ENCODE data around the gene TACR1.
"Not testable (repeated sequence)": the region's sequence is repeated elsewhere in the genome, so short reads cannot be mapped to it uniquely, and the experiment has no call there.

The TACR1 gene

DNA sequence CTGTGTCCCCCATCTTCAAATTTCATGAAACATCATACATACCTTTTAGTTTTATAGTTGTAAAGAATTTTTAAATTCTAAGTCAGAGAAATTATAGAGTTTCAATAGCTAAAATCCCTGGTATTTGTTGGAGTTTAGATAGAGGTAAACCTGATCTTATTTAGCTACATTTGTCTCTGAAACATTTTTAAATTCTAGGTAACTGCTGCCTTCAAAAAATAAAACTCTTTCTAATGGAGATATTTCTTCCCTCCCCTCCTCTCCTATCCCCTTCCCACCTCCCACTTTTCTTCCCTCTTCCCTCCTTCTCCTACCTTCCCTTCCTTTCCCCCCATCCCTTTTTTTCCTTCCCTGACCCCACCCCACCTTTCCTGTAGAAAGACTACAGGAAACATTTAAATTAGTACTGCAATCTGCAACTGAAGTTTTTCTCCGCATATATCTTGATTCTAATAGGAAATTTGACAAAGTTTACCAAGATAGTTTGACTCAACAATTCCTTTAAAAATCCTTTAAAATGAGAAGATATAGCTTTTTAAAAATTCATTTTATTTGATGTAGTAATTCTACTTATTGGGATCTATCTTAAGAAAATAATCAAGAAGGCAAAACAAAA, 4.1 kb downstream of the TACR1 start:
- DNase-seq (ENCODE audit: low spot score) (no peak), FAIRE-seq (no peak)

DNA sequence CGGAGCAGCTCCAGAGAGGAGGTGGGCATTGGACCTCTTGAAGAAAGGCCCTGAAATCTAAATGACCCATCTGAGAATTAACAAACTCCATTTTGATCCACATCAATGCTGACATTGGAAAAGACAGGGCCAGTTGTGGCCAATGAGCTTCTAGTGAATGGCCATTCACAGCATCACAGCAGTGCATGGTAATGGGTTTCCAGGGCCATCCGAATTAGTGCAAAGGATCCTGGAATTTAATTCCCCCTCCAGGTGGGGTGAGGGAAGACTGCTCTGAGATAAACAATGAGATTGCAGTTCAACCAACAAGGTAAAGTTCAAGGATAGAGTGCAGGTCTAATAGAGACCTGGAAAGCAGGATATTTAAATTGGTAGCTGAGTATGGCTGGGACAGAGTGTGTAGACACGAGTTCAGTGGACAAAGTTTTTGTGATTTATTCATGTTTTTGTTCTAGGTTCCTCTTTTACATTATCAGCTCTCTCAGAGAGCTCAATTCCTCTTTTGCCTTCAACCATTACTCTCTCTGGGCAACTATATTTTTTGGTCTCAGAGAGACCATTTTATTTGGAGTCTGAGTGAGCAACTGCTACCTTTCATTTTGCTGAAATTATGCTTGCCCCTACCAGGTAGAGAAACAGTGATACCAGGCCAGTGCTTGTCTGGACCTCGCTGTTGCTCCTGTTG, 5.0 kb downstream of the TACR1 start:
- no peak for DNase-seq (ENCODE audit: low spot score)
- FAIRE-seq: no peak

DNA sequence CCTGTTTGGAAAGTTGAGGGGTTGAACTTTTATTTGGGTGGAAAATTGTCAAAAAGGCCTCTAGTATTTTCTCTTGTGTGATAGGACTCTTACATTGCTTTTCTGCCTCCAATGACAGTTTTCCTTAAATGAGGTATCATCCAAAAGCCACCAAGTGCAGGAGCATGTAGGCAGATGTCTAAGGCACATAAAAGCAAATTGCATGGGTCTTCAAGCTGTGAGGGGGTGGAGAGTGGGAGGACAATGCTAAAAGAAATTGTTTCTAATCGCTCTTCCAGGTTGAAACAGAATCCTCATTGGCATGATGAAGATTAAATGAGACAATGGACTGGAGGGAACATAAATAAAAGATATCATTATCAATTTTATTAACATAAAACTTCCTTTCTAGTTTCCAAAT, 6.8 kb downstream of the TACR1 start:
- FAIRE-seq: no peak
- DNase-seq (ENCODE audit: low spot score): no peak

DNA sequence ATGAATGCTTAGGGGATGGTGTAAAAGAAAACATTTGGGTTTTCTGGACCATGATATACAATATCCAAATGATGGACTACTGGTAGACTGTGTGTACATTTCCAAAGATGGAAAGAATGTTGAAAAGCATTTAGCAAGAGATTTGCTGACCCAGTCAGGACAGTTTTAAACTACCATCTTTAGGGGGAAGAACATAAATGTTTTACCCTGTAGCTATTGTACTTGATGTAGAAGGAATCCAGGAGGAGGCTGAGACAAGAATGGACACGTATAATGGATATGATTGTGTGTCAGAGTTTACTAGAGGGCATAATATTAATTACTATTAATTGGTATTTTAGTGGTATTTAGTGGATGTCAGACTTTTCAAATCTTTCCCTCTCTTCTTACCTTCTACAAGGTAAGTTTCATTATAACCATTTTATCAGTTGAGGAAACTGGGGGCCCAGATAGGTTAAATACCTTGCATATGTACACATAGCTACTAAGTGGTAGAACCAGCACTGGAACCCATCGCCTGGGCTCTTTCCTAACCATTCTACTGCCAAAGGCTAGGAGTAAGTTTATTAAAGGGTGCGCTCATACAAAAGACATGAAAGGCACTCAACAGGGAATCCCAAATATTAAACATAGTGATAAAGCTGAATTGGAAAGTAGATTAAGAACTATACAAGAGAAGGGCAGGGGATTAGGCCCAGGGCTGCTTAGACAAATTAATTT, 8.9 kb downstream of the TACR1 start:
- no peak for DNase-seq (ENCODE audit: low spot score)
- FAIRE-seq: no peak

DNA sequence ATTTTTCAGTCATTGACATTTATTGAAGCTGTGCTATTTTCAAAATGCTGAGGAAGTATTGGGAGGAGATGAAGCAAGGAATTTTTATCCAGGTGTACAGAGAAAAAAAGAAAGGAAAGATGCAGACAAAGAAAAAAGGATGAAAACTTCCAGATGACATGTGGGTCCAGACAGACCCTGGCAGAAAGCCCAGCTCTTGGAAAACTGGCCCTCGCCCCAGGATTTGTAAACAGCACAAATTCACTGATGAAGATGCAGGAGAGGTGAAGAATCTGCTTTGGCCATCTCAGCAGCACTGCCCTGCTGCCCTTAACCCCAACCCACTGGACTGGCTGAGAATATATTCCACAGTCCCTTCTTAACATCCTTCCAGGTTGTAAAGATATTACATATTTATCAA, 12.5 kb downstream of the TACR1 start:
- FAIRE-seq (no peak), DNase-seq (ENCODE audit: low spot score) (no peak)

DNA sequence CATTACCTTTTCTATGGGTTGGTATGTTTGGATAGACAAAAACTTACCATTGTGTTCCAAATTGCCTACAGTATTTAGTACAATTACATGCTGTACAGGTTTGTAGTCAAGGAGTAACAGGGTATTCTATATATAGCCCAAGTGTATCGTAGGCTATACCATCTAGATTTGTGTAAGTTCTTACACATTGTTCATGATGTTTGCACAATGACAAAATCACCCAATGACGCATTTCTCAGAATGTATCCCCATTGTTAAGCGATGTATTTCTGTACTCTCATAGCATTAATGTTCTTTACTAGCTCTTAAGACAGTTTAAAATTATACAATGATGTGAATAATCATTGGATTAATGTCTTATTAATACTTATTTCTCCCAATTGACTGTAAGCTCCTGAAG, 16.7 kb downstream of the TACR1 start:
- no peak for FAIRE-seq
- no peak for DNase-seq (ENCODE audit: low spot score)

DNA sequence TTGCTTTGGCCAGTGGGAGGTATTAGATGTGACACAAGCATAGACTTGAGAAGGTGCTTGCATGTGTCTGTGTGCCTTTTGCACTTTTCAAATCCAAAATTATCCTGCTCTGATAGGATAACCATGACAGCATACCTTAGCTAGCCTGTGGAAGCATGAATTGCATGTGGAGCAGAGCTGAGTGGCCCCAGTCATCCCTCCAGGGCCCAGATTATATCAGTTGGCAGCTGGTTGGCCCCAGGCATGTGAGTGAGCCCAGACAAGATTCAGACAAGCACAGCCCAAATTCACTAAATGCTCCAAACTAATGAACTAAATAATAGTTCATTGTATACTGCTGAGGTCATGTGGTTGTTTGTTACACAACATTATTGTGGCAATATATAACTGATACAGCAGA, 18.8 kb downstream of the TACR1 start:
- DNase-seq (ENCODE audit: low spot score): no peak
- FAIRE-seq: no peak

DNA sequence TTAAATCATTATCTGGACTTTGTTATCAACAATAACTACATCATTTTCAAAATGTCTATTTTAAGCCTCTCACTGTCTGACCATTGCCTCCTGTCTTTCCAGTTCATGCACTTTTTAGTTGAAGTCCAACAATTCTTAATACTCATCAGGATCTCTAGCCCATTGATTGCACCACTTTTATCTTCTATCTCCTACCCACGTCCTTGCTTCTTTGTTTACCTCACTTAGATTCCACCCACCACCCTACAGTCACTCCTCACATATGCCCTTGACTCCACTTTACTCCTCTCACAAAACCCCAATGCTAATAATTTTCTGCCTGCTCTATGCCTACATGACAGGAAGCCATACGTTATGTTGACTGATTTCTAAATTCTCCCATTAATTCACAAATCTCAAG, 21.9 kb downstream of the TACR1 start:
- DNase-seq (ENCODE audit: low spot score): no peak
- no peak for FAIRE-seq

DNA sequence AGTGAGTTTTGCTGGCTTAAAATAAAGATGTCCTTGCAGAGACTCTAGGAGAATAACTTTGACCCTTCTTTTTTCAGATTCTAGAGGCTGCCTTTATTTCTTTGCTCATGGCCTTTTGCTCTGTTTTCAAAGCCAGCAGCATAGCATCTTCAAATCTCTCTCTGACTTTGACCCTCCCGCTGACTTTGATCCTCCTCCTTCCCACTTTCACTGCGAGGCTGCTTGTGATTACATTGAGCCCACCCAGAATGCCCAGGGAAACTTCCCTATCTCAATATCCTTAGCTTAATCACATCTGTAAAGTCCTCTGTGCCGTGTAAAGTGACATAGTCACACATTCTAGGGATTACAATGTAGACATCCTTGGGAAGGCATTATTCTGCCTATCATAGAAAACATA, 23.9 kb downstream of the TACR1 start:
- no peak for FAIRE-seq
- no peak for DNase-seq (ENCODE audit: low spot score)

DNA sequence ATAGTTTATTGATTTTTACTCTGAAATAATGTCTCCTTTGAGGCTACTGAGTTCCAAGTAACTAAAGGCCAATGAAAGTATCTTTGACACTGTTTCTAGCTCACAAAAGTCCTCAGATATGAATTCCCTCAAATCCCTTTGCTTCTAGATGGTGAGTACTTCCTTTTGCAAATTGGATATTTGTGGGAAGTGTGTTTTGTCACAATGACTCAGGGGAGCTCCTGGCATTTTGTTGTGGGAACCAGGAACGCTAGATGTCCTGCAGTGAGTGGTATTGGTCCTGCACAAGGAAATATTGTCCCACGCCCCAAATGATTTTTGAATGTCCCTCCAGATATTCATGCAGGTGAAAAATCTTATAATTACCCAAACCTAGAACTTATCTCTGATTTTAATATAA, 24.3 kb downstream of the TACR1 start:
- no peak for FAIRE-seq

DNA sequence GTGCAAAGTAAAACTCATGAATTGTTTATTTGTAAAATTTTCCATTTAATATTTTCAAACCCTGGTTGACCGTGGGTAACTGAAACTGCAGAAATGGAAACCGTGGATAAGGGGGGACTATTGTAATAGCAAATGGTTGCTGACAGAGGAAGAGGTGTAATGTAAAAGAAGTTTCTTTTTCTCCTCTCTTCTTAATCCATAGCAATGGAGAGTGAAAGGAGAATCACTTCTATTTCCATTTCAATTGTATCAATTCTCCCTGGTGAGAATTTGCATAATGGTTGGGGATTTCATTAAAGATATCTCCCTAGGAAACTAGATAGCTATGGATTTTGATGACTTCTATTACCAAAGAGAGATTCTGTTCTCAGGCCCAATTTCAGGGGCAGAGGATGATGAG, 24.8 kb downstream of the TACR1 start:
- no peak for DNase-seq (ENCODE audit: low spot score)
- no peak for FAIRE-seq

More for the DNA sequence above, 24.3 kb downstream of the TACR1 start:
- no peak for DNase-seq (ENCODE audit: low spot score)

DNA sequence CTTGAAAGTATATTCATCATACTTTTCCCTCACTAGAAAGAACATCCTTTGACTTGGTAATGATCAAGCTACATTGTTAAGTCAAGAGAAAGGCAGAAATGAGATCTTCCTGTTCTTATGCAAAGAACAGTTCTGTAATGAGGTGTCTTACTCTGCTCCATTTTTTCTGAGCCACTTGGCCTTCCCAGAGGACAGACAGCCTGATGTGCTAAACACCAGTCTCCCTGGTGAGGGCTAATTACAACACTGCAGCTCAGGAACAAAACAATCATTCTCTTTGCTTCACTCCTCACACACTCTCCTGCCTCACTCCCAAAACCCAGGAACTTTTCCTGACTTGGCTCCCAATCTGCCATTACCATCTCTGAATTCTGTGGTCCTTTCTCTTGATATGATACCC, 25.6 kb downstream of the TACR1 start:
- no peak for DNase-seq (ENCODE audit: low spot score)
- FAIRE-seq: no peak

DNA sequence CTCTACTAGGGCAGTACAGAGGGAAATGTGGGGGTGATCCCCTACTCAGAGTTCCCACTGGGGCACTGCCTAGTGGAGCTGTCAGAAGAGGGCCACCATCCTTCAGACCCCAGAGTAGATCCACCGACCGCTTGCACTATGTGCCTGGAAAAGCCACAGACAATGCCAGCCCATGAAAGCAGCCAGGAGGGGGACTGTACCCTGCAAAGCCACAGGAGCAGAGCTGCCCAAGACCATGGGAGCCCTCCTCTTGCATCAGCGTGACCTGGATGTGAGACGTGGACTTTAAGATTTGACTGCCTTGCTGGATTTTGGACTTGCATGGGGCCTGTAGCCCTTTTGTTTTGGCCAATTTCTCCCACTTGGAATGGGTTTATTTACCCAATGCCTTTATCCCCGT, 27.9 kb downstream of the TACR1 start:
- not testable (repeated sequence) for FAIRE-seq

DNA sequence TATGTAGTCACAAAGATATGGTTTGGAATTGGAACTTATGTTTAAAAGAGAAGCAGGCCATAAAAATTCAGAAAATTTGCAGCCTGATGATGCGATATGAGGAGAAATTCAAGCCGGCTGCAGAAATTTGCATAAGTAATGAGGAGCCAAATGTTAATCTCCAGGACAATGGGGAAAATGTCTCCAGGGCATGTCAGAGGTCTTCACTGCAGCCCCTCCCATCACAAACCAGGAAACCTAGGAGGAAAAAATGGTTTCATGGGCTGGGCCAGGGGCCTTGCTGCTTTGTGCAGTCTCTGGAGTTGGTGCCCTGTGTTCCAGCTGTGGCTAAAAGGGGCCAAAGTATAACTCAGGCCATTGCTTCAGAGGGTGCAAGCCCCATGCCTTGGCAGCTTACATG, 28.4 kb downstream of the TACR1 start:
- DNase-seq (ENCODE audit: low spot score): no peak
- FAIRE-seq: no peak

More for the DNA sequence above, 27.9 kb downstream of the TACR1 start:
- not testable (repeated sequence) for DNase-seq (ENCODE audit: low spot score)

DNA sequence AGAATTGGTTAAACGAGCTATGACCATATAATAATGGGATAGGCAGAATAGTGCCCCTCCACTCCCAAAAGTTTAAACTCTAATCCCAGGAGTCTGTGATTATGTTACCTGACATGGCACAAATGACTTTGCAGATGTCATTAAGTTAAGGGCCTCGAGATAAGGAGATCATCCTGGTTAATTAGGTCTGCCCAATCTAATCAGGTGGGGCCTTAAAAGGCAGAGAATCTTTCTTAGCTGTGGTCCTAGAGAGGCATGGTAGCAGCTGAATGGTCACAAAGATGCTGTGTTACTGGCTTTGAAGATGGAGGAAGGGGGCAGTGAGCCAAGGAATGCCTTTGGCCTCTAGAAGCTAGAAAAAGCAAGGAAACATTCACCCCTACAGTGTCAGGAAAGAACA, 31.1 kb downstream of the TACR1 start:
- DNase-seq (ENCODE audit: low spot score) (no peak), FAIRE-seq (no peak)

DNA sequence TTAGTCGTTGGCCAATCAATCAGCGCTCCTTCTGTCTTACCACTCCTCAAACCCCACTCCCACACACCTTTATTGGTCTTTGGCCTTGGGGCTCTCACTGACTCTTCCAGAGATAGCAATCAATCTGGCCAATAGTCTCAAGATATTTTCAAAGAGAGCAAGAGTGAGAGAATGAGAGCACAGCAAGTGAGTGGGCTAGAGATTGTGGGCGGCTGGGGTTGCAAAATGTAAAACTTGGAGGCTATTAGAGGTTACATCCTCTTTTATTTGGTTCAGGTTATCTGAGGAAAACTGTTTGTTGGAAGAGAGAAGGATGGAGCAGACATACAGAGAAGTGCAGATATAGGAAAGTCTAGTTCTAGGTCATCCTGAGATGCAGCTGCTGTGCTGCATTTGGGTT, 32.8 kb downstream of the TACR1 start:
- DNase-seq (ENCODE audit: low spot score) (no peak), FAIRE-seq (no peak)

DNA sequence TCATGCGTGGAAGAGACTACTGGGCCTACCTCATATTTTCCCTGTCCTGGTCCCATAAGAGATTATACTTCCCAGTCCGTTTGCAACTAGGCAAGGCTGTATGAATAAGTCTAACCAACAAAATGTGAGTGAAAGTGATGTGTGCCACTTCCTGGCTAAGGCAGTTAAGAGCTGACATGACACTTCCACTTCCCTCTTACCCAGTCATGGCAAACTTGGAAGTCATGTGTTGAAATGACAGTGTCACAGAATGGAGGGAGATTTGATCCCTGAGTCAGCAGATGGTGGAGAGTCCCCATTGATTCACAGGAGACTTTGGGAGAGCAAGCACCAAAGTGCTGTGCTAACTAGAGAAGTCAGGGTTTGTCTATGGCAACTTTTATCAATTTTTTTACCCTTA, 36.4 kb downstream of the TACR1 start:
- DNase-seq (ENCODE audit: low spot score) (no peak), FAIRE-seq (no peak)

DNA sequence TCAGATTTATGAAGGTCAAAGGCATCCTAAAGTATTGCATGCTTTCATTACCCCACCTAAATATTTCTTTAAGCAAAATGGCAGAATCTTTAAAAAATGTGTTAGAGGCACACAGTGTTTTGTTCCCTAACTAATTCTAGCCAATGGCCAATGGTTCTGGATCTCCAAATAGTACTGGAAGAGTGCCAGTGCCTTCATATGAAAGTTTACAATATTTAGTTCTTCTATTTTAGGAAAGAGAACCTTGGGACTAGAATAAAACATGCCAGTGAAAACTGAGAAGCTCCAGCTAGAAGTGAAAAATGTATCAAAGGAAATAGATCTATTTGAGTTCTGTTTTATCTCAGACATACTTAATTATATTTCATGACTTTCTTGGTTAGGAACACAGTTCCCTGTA, 37.1 kb downstream of the TACR1 start:
- FAIRE-seq: no peak
- DNase-seq (ENCODE audit: low spot score): no peak

DNA sequence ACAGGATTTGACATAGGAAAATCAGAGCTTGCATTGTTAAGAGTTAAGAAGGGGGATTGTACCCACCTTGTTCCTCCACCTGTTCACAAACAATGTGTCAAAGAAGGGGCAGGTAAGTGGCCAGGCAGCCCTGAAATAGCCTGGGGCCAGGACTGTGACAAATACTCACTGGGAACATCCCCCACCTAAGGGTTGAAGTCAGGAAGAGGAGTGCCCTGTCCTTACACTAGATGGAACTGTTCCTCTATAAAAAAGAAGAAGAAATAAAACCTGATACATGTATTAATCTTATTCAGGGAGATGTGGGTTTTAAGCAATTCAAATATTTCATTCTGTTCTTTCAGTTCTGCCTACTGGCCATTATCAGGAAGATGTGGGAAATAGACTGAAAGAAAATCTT, 41.9 kb downstream of the TACR1 start:
- no peak for FAIRE-seq

DNA sequence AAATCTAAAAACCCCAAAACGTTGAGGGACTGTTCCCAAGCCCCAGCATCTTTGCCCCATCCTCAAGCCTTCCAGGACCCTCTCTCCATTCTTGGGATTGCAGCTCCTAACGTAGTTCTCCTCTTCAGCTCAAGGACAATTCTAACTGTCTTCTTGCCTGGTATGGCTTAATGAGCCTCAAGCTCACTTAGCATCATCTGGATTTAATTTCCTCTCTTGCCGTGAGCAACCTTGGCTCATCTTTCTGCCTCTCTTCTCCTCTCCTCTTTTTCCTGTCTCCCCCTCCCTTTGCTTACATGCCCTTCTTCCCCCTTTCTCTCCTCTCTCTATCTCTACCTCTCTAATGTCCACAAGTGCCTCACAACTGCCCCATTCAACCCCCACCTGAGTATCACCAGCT, 44.2 kb downstream of the TACR1 start:
- no peak for DNase-seq (ENCODE audit: low spot score)
- no peak for FAIRE-seq

More for the DNA sequence above, 41.9 kb downstream of the TACR1 start:
- DNase-seq (ENCODE audit: low spot score): no peak

DNA sequence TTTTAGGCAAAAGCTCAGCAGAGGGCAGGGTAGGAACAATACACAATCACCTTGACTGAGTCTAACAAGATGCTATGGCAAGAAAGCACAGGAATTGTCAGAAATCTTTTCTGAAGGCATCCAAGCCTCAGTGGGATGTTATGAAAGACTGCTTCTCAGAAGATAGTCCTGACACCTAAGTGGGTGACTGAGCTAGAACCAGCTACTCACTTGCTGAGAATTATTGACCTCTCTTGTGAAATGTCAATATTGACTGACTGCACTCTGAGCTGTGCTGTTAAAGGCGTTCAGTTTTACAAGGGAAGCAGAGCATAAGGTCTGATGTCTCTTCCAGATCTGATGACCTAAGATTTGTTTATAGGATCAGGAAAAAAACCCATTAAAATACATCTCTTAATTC, 46.1 kb downstream of the TACR1 start:
- DNase-seq (ENCODE audit: low spot score): no peak
- no peak for FAIRE-seq

DNA sequence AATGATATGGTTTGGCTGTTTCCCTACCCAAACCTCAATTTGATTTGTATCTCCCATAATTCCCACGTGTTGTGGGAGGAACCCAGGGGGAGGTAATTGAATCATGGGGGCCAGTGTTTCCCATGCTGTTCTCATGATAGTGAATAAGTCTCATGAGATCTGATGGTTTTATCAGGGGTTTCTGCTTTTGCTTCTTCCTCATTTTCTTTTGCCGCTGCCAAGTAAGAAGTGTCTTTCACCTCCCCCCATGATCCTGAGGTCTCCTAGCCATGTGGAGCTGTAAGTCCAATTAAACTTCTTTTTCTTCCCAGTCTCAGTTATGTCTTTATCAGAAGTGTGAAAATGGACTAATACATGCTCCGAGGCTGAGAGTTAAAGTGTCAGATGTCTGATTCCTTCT, 47.1 kb downstream of the TACR1 start:
- DNase-seq (ENCODE audit: low spot score); FAIRE-seq: not testable (repeated sequence)

DNA sequence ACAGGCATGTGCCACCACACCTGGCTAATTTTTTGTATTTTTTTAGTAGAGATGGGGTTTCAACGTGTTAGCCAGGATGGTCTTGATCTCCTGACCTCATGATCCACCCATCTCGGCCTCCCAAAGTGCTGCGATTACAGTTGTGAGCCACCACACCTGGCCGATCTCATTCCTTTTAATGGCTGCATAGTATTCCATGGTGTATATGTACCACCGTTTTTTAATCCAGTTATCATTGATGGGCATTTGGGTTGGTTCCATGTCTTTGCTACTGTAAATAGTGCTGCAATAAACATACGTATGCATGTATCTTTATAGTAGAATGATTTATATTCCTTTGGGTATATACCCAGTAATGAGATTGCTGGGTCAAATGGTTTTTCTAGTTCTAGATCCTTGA, 51.4 kb downstream of the TACR1 start:
- not testable (repeated sequence) for FAIRE-seq; DNase-seq (ENCODE audit: low spot score)
